IgD-negative memory B cell (primary cell): ENCODE data around the gene PTPRG. TPM values are rescaled to one million over a fixed set of nuclear protein-coding genes. Genes with fewer than 3 reads are reported as not detected.

Experiments used
- H3K27ac Mint-ChIP-seq, 3 donors: one replicate each; pipeline ENCODE4 v1.8.0; 2020 to 2022; ENCODE audit warnings: mild to moderate bottlenecking in 3 of 3, mixed read lengths in 3 of 3, moderate library complexity in 1 of 3
- H3K27me3 Mint-ChIP-seq: one replicate; pipeline ENCODE4 v1.8.0; 2021; ENCODE audit warnings: mixed read lengths
- H3K36me3 Mint-ChIP-seq: one replicate; pipeline ENCODE4 v1.8.0; 2020; ENCODE audit warnings: mild to moderate bottlenecking, mixed read lengths
- H3K4me1 Mint-ChIP-seq, 3 donors: one replicate each; pipeline ENCODE4 v1.8.0; 2020 to 2022; ENCODE audit warnings: mixed read lengths in 3 of 3, mild to moderate bottlenecking in 1 of 3
- H3K4me3 Mint-ChIP-seq, 4 donors: one replicate each; pipeline ENCODE4 v1.8.0; 2020 to 2022; ENCODE audit warnings: mild to moderate bottlenecking in 4 of 4, mixed read lengths in 4 of 4, moderate library complexity in 3 of 4
- H3K9me3 Mint-ChIP-seq, 3 donors: one replicate each; pipeline ENCODE4 v1.8.0; 2020 to 2021; ENCODE audit warnings: mixed read lengths in 3 of 3, mild to moderate bottlenecking in 1 of 3
- polyA plus RNA-seq: library from polyadenylated mRNA; unstranded; fragments of 300-500 nt; fragmentation: Illumina TruSeq; gene quantifications from one replicate; pipeline ENCODE4 v1.2.3, GENCODE V29; 2021

Gene PTPRG
- polyA plus RNA-seq, 1 donor from 2014 or later = 1.9 TPM

DNA sequence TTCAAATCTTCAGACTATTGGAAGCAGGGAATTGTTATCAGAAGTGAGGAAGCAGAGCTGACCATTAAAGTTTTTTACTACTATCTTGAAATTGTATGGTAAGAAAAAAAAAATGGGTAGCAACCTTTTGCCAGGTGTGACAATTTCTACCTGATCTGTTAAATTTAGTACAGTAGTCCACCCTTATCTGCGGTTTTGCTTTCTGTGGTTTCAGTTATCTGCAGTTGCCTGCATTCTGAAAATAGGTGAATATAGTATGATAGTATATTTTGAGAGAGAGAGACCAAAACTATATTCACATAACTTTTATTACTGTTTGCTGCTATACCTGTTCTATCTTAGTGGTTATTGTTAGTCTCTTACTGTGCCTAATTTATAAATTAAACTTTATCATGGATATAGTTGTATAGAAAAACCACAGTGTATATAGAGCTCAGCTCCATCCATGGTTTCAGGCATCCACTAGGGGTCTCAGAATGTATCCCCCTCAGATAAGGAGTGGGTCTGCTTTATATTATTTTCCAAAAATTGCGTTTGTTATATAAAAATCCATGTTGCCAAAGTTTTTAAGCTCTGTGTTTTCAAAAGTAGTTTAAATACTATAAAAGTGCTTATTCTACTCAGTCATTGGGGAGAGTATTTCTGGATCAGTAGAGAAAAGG, 69.9 kb downstream of the PTPRG start:
- H3K4me1 Mint-ChIP-seq = peaks cover 10 to 17% (median 13%) of the 10 kb centered on the region in 3 donors
- no peaks in the 10 kb centered on the region for H3K36me3 Mint-ChIP-seq
- H3K27ac Mint-ChIP-seq = peak overlapping the region in 1 of 3 donors; percentile 4
- H3K9me3 Mint-ChIP-seq = peaks cover 0 to 5% (median 0%) of the 10 kb centered on the region in 3 donors
- H3K27me3 Mint-ChIP-seq = no peaks in the 10 kb centered on the region
- H3K4me3 Mint-ChIP-seq = peak overlapping the region in 2 of 4 donors; percentile 41 to 79

DNA sequence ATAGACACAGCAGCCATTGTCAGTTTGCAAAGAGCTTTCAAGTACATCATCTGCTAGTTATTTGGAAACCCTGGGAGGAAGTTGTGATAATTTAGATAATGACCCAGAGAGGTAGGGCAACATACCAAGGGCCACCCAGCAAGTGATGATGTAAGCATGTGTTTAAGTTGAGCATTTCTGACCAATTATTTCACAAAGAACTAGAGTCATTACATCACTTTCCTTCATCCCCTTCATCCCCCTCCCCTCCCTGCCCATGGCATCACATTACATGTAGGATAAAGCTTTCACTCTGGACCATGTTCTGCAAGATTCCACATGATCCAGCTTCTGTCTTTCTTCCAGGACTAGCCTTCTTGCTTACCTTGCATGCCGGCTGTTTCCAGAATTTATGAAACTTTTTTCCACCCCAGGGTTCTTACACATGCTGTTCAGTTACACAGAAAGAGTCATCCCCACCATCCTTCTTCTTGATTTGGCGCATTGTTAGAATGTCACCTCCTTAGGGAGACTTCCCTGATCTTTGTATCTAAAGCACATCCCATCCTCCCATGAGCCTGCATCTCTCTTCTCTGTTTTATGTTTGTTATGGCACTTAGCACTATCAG, 71.3 kb downstream of the PTPRG start:
- H3K27ac Mint-ChIP-seq = no peak overlapping the region
- H3K27me3 Mint-ChIP-seq = no peaks in the 10 kb centered on the region
- H3K36me3 Mint-ChIP-seq = no peaks in the 10 kb centered on the region
- H3K9me3 Mint-ChIP-seq = peaks cover 0 to 5% (median 3%) of the 10 kb centered on the region in 3 donors
- H3K4me1 Mint-ChIP-seq = peaks cover 20 to 26% (median 23%) of the 10 kb centered on the region in 3 donors
- H3K4me3 Mint-ChIP-seq = peak overlapping the region in 1 of 4 donors; percentile 79

- no peak overlapping the region for H3K27ac Mint-ChIP-seq
- H3K4me3 Mint-ChIP-seq = no peak overlapping the region
- peaks cover 23 to 29% (median 29%) of the 10 kb centered on the region in 3 donors for H3K4me1 Mint-ChIP-seq
- H3K36me3 Mint-ChIP-seq = no peaks in the 10 kb centered on the region
- peaks cover 0 to 8% (median 3%) of the 10 kb centered on the region in 3 donors for H3K9me3 Mint-ChIP-seq
- H3K27me3 Mint-ChIP-seq = no peaks in the 10 kb centered on the region
Measured at GRCh38 chr3:61634678-61635077, 73.3 kb downstream of the PTPRG start.

- Mint-ChIP-seq H3K9me3 (peaks cover 0 to 8% (median 3%) of the 10 kb centered on the region in 3 donors), H3K27me3 (no peaks in the 10 kb centered on the region), H3K4me1 (peaks cover 15 to 28% (median 16%) of the 10 kb centered on the region in 3 donors), H3K27ac (peak overlapping the region; percentile 28 to 91 (median 64)), H3K4me3 (peak overlapping the region; percentile 56 to 91 (median 87)), H3K36me3 (no peaks in the 10 kb centered on the region)
Measured at GRCh38 chr3:61637088-61638051, 76.0 kb downstream of the PTPRG start.

- Mint-ChIP-seq H3K4me3 (peak overlapping the region in 3 of 4 donors; percentile 6 to 91 (median 50)), H3K9me3 (peaks cover 0 to 3% (median 3%) of the 10 kb centered on the region in 3 donors), H3K27ac (no peak overlapping the region), H3K36me3 (no peaks in the 10 kb centered on the region), H3K4me1 (peaks cover 5 to 22% (median 15%) of the 10 kb centered on the region in 3 donors), H3K27me3 (no peaks in the 10 kb centered on the region)
Measured at GRCh38 chr3:61638741-61639140, 77.4 kb downstream of the PTPRG start.

DNA sequence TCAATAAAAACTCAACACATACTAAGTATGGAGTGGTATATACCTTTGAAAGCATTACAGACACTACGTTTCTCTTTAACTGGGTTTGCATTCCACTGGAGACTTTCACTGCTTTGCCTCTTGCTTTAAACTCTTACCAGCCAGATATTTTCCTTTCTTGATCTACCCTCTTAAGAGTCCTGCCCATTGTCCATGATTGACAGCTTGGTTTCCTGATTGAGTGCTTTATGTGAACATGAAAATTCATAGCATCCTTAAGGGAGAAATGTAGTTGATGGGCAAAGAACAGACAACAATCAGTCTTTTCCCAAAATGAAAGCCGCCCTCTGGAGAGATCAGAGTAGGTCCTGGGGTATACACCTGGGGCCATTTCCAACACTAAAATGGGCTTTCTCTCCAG, 78.6 kb downstream of the PTPRG start:
- Mint-ChIP-seq H3K4me1 (peaks cover 5 to 22% (median 15%) of the 10 kb centered on the region in 3 donors), H3K9me3 (peaks cover 0 to 3% (median 3%) of the 10 kb centered on the region in 3 donors), H3K27ac (no peak overlapping the region), H3K36me3 (no peaks in the 10 kb centered on the region), H3K4me3 (no peak overlapping the region), H3K27me3 (no peaks in the 10 kb centered on the region)

DNA sequence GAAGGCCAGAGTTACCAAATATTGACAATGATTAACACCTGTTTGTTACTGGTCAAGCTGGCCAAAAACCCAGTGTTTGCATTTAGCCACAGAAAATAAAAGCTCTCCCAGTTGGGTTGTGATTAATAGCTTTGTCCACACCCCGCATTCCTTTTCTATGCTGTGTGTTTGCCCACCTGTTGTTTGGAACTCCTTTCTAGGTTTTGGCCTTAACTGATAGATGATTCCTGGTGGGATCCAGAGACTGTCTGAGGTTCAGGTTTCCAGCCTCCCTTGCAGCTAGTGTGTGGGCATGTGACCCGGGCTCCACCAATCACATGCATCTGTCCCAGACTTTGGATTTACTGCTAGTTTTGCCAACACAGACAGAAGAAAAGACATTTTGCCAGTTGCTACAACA, 83.8 kb downstream of the PTPRG start:
- Mint-ChIP-seq H3K36me3 (no peaks in the 10 kb centered on the region), H3K27ac (no peak overlapping the region), H3K4me1 (peaks cover 0 to 3% (median 0%) of the 10 kb centered on the region in 3 donors), H3K27me3 (no peaks in the 10 kb centered on the region), H3K9me3 (peaks cover 0 to 5% (median 5%) of the 10 kb centered on the region in 3 donors), H3K4me3 (no peak overlapping the region)

GRCh38 chr3:61646360-61646759, 85.0 kb downstream of the PTPRG start:
- Mint-ChIP-seq H3K4me3 (no peak overlapping the region), H3K27me3 (no peaks in the 10 kb centered on the region), H3K36me3 (no peaks in the 10 kb centered on the region), H3K4me1 (peaks cover 0 to 3% (median 0%) of the 10 kb centered on the region in 3 donors), H3K9me3 (peaks cover 0 to 5% (median 5%) of the 10 kb centered on the region in 3 donors), H3K27ac (no peak overlapping the region)

DNA sequence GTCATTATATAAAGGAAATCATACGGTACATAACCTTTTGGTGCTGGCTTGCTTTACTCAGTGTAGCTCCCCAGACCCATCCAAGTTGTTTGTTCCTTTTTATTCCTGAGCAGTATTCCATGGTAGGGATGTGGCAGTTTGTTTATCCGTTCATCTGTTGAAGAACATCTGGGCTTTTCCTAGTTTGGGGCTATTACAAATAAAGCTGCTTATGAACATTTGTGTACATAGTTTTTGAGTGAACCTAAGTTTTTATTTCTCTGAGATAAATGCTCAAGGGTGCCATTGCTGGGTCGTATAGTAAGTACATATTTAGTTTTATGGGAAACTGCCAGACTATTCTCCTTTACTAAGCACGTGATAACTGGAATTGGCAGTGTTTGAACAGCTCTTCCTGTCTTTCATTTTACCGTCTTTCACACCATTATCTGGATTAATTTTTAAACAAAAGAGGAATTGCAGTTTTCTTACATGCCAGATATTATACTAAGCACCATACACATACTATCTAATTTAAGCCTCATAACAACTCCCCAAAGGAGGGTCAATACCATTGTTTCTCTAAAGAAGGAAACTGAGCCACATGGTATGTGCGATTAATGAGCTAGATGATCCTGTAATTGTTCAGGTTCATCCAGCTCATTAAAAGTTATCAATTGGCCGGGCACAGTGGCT, 85.6 kb downstream of the PTPRG start:
- H3K27ac Mint-ChIP-seq = no peak overlapping the region
- H3K27me3 Mint-ChIP-seq = no peaks in the 10 kb centered on the region
- H3K36me3 Mint-ChIP-seq = no peaks in the 10 kb centered on the region
- H3K9me3 Mint-ChIP-seq = peaks cover 0 to 5% (median 5%) of the 10 kb centered on the region in 3 donors
- H3K4me1 Mint-ChIP-seq = peaks cover 0 to 3% (median 0%) of the 10 kb centered on the region in 3 donors
- H3K4me3 Mint-ChIP-seq = peak overlapping the region in 1 of 4 donors; percentile 13

DNA sequence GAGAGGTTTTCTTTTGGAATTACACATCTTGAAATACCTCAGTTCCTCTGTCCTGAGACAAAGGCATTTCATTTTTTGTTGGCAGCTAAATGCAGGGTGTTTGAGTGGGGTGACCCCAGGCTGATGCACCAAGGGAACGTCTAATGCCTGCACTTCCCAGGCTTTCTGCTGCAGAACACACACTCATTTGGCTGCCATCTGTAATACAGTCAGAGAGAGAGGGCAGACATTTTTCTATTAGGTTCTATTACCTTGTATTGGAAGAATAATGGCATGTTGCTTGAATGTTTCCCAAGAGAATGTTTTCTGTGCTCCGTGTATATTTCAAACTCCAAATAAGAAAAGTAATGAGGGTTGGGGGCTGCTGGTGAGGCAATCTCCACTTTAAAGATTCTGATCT, 87.1 kb downstream of the PTPRG start:
- Mint-ChIP-seq H3K27ac (no peak overlapping the region), H3K4me1 (no peaks in the 10 kb centered on the region), H3K36me3 (no peaks in the 10 kb centered on the region), H3K4me3 (no peak overlapping the region), H3K27me3 (no peaks in the 10 kb centered on the region), H3K9me3 (peaks cover 0 to 6% (median 5%) of the 10 kb centered on the region in 3 donors)

DNA sequence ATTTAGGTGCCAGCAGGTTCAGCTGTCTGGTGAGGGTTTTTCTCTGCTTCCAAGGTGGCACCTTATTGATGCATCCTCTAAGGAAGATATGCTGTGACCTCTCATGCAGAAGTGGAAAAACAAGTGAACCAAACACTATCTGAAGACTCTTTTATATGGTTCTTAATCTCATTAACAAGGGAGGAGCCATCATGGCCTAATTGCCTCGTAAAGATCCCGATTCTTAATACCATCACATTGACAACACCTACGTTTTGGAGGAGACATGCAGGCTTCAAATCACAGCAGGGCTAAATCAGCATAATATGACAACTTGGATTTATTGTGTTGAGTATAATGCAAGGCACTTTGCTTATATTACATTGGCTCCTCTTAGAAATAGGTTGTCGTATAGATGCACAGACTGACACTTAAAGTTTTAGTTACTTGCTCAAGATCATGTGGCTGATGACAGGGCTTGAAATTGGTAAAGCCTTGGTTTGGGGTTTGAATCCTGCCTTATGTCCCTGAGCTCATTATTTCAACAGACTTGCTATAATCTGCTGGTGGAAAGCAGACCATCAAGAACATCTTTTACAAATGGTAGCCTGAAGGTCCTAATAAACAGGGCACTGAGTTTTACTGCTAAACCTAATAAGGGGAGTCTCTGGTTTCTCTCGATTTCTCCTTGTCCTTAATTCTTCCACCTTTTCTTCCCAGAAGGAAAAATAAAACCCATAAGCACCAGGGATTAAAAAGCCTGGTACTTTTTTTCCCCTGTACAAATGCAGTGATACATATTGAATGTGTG, 88.2 kb downstream of the PTPRG start:
- Mint-ChIP-seq H3K27ac (no peak overlapping the region), H3K4me3 (no peak overlapping the region), H3K9me3 (peaks cover 0 to 7% (median 5%) of the 10 kb centered on the region in 3 donors), H3K4me1 (no peaks in the 10 kb centered on the region), H3K36me3 (no peaks in the 10 kb centered on the region), H3K27me3 (no peaks in the 10 kb centered on the region)

DNA sequence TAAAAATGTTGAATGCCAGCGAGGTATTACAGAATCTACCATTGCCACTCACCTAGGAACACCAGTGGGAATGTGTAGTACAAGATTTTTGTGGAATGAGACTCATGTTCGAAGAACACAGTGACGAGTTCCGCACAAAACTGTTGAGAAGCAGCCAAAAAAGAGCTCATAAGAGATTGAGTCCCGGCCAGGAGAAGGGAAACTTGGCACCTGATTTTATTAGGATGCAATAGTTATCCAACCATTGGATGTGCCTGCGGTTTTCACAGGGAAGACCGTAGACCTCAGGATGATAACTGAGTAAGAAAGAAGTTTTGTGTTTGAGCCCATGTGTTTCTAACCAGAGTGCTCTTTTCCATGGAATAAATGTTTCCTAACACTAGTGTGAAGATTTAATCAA, 88.9 kb downstream of the PTPRG start:
- Mint-ChIP-seq H3K27ac (peak overlapping the region in 1 of 3 donors; percentile 53), H3K4me3 (no peak overlapping the region), H3K36me3 (no peaks in the 10 kb centered on the region), H3K9me3 (peaks cover 0 to 7% (median 4%) of the 10 kb centered on the region in 3 donors), H3K27me3 (no peaks in the 10 kb centered on the region), H3K4me1 (peaks cover 0 to 2% (median 0%) of the 10 kb centered on the region in 3 donors)

- H3K36me3 Mint-ChIP-seq = peaks cover 2% of the 10 kb centered on the region
- peaks cover 0 to 2% (median 0%) of the 10 kb centered on the region in 3 donors for H3K4me1 Mint-ChIP-seq
- H3K27me3 Mint-ChIP-seq = no peaks in the 10 kb centered on the region
- peaks cover 0 to 7% (median 0%) of the 10 kb centered on the region in 3 donors for H3K9me3 Mint-ChIP-seq
- H3K4me3 Mint-ChIP-seq = no peak overlapping the region
- H3K27ac Mint-ChIP-seq = no peak overlapping the region
Measured at GRCh38 chr3:61650719-61651410, 89.5 kb downstream of the PTPRG start.
